ENCODE data around the gene INF2. TPM values are rescaled to one million over a fixed set of nuclear protein-coding genes. Genes with fewer than 3 reads are reported as not detected.

The INF2 gene
- total RNA-seq, 1 donor from 2014 or later, result 92.3 TPM

DNA sequence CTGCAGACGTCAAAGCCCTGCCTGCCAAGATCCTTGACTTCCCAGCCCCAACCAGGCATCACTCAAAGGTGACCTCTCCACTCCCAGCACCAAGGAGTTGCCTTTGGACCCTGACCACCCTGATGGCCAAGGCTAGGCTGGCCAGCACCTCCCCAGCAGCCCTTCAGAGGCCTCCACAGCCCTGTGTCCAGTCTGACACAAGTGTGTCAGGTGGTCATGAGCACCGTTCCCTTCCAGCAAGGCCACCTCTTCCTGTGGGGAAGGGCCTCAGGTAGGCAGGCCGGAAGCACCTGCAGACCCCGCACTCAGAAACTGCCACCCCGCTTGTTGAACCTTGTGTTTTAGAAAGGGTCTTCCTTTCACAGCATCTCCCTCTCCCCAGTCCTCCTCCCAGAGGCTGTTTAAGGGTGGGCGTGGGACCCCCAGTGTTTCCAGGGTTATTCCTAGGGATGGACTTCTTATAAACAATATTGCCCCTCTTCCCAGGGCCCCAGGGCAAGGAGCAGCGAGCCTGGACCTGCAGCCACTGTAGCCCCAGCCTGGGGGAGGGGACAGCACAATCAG, 13.2 kb upstream of the INF2 start:
- peaks cover 10% of the 10 kb centered on the region for H3K9me3 Mint-ChIP-seq
- DNase-seq, result no peak
- H3K27ac Mint-ChIP-seq, result no peak overlapping the region
- H3K27me3 Mint-ChIP-seq, result peaks cover 16% of the 10 kb centered on the region
- no peaks in the 10 kb centered on the region for H3K36me3 Mint-ChIP-seq (ENCODE audit: low read depth)
- intact Hi-C loops (cut with micrococcal nuclease), result no loop called here
- no peak overlapping the region for H3K4me3 Mint-ChIP-seq
- peaks cover 26% of the 10 kb centered on the region for H3K4me1 Mint-ChIP-seq

DNA sequence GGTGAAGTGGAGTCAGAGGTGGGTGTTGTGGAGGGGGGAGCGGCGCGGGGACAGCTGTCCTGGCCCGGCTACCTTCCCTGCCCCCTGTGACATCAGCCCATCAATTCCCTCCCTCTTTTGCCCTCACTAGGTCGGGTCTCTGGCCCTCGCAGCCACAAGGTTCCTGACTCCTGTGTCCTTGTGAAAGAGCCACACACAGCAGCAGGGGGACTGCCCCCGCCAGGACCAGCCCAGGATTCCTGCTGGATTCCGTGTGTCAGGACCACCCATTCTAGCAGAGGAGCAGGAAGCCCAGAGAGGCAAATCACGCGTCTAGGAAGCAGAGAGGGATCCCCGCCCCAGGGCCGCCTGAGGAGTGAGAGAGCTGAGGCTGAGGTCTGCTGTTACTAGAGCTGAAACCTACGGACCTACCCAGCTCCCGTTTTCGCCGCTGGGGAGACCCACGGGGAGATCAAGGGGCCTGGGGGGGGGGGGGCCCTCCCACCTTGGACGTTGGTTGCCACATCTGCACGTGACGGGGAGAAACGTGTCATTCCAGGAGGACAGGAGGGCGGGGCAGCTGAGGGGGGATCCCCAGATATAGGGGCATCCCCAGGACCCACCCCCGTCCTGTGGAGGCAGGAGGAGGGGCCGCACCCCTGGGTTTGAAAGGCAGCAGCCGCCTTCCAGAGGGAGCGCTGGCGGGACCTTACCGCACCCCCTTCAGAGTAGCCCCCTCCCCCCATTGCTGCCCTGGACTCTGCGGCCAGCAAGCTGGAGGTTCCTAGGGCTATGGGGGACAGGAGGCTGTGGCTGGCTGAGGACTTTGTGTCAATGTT, 12.5 kb upstream of the INF2 start:
- intact Hi-C loops (cut with micrococcal nuclease), result loop anchor here (1.0 kb wide), 1 partner anchor 12 kb away; the partner anchor contains the start of gene INF2
- peak overlapping the region; percentile 85 for H3K27ac Mint-ChIP-seq
- peaks cover 16% of the 10 kb centered on the region for H3K27me3 Mint-ChIP-seq
- peak; percentile 77 for DNase-seq
- peaks cover 26% of the 10 kb centered on the region for H3K4me1 Mint-ChIP-seq
- no peaks in the 10 kb centered on the region for H3K36me3 Mint-ChIP-seq (ENCODE audit: low read depth)
- H3K9me3 Mint-ChIP-seq, result peaks cover 10% of the 10 kb centered on the region
- peak overlapping the region; percentile 77 for H3K4me3 Mint-ChIP-seq

- intact Hi-C loops (cut with micrococcal nuclease), result loop anchor here (1.0 kb wide), 1 partner anchor 12 kb away; the partner anchor contains the start of gene INF2
- peaks cover 16% of the 10 kb centered on the region for H3K27me3 Mint-ChIP-seq
- no peaks in the 10 kb centered on the region for H3K36me3 Mint-ChIP-seq (ENCODE audit: low read depth)
- peaks cover 10% of the 10 kb centered on the region for H3K9me3 Mint-ChIP-seq
- peak overlapping the region; percentile 77 for H3K4me3 Mint-ChIP-seq
- peak overlapping the region; percentile 85 for H3K27ac Mint-ChIP-seq
- peak; percentile 92 for DNase-seq
- peaks cover 26% of the 10 kb centered on the region for H3K4me1 Mint-ChIP-seq
These were observed 11.7 kb upstream of the INF2 start for GRCh38 chr14:104677512-104678332.

DNA sequence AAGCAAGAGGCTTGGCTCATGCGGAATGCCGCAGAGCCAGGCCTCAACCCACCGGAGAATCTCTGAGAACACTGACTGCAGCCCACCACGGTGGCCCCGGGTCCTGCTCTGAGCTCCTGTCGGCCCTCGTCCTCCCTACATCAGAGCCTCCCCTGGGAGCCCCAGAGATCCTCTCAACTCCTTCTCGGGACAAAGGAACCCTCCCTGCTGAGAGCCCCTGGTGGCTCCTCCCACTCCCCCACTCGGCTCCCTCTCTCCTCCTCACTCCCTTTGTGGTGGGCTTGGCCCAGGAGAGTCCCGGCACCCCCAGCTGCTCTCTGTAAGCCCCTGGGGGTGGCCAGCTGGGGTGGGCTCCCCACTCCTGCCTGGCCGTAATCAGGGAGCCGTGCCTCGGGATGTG, 11.1 kb upstream of the INF2 start:
- H3K27ac Mint-ChIP-seq, result peak overlapping the region; percentile 85

GRCh38 chr14:104678901-104679705, 10.3 kb upstream of the INF2 start:
- H3K27ac Mint-ChIP-seq, result peak overlapping the region; percentile 85
- H3K27me3 Mint-ChIP-seq, result peaks cover 13% of the 10 kb centered on the region
- intact Hi-C loops (cut with micrococcal nuclease), result no loop called here
- H3K9me3 Mint-ChIP-seq, result peaks cover 10% of the 10 kb centered on the region
- DNase-seq, result no peak
- peaks cover 22% of the 10 kb centered on the region for H3K4me1 Mint-ChIP-seq
- H3K4me3 Mint-ChIP-seq, result peak overlapping the region; percentile 77
- no peaks in the 10 kb centered on the region for H3K36me3 Mint-ChIP-seq (ENCODE audit: low read depth)

More for the DNA sequence above, 11.1 kb upstream of the INF2 start:
- no peak for DNase-seq
- H3K36me3 Mint-ChIP-seq (ENCODE audit: low read depth), result no peaks in the 10 kb centered on the region
- intact Hi-C loops (cut with micrococcal nuclease), result no loop called here
- H3K4me3 Mint-ChIP-seq, result peak overlapping the region; percentile 77
- peaks cover 26% of the 10 kb centered on the region for H3K4me1 Mint-ChIP-seq
- peaks cover 16% of the 10 kb centered on the region for H3K27me3 Mint-ChIP-seq
- peaks cover 10% of the 10 kb centered on the region for H3K9me3 Mint-ChIP-seq

GRCh38 chr14:104680056-104680805, 9.2 kb upstream of the INF2 start:
- Mint-ChIP-seq H3K4me1 (peaks cover 22% of the 10 kb centered on the region), H3K36me3 (ENCODE audit: low read depth) (peaks cover under 1% of the 10 kb centered on the region), H3K4me3 (no peak overlapping the region), H3K27ac (peak overlapping the region; percentile 11), H3K27me3 (peaks cover 7% of the 10 kb centered on the region), H3K9me3 (peaks cover 5% of the 10 kb centered on the region)
- no peak for DNase-seq
- intact Hi-C loops (cut with micrococcal nuclease), result no loop called here

DNA sequence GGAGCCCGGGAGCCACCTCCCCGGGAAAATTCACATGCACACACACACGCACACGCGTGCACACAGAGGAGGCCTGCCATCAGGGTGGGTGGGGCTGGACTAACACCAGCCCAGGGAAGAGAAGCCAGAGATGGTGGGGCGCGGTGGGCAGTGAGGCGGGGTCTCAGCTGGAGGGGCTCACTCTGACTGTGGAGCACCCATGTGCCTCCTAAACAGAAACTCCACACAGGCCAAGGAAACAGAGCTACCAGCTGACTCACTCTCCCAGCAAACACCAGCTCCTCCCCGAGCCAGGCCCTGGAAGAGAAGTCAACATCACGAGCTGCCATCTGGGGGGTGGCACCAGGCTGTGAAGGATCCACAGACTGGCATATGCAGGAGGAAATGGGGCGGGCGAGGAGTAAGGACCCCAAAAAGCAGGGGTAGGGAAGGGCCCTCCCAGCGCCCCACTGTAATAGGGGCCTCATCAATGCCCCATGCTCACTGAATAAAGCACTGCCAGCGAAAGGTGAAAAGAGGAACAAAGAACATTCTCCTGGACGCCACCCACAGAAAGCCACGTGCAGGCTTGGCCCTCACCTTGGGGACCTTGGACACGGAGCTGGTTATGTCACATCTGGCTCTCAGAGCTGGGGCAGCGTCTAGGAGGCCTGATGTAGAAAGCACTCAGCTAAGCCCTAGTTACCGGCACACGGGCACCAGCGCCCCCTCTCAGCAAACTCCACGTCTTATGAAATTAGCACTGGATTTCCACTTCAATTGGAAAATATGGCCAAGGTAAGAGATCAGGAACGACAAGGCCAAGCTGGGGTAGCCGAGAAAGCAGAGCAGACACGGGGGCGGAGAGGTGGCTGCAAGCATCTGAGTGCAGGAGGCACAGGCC, 8.4 kb upstream of the INF2 start:
- H3K4me1 Mint-ChIP-seq, result peaks cover 23% of the 10 kb centered on the region
- peaks cover 3% of the 10 kb centered on the region for H3K27me3 Mint-ChIP-seq
- no peak overlapping the region for H3K27ac Mint-ChIP-seq
- no peak for DNase-seq
- H3K9me3 Mint-ChIP-seq, result no peaks in the 10 kb centered on the region
- peaks cover 2% of the 10 kb centered on the region for H3K36me3 Mint-ChIP-seq (ENCODE audit: low read depth)
- intact Hi-C loops (cut with micrococcal nuclease), result no loop called here
- H3K4me3 Mint-ChIP-seq, result no peak overlapping the region

DNA sequence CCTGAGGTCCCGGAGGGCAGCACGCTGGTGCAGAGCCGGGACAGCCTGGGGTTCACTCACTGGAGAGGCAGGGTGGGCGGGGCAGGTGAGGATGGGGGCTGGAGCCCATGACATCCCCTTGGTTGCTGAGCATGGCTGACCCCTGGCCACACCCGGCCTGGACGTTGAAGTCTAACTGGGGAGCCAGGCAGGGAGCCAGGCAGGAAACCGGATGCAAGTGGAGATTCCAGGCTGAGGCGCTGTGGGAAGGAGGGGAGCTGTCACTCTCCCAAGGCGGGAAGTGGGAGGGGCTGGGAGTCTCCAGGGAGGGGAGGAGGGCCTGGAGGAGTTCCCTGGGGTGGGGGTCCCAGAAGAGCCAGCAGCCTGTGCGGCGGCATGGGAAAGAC, 7.7 kb upstream of the INF2 start:
- no peak overlapping the region for H3K4me3 Mint-ChIP-seq
- no peak for DNase-seq
- no peaks in the 10 kb centered on the region for H3K9me3 Mint-ChIP-seq
- peaks cover 3% of the 10 kb centered on the region for H3K36me3 Mint-ChIP-seq (ENCODE audit: low read depth)
- H3K27ac Mint-ChIP-seq, result no peak overlapping the region
- intact Hi-C loops (cut with micrococcal nuclease), result no loop called here
- H3K27me3 Mint-ChIP-seq, result peaks cover 2% of the 10 kb centered on the region
- peaks cover 27% of the 10 kb centered on the region for H3K4me1 Mint-ChIP-seq

DNA sequence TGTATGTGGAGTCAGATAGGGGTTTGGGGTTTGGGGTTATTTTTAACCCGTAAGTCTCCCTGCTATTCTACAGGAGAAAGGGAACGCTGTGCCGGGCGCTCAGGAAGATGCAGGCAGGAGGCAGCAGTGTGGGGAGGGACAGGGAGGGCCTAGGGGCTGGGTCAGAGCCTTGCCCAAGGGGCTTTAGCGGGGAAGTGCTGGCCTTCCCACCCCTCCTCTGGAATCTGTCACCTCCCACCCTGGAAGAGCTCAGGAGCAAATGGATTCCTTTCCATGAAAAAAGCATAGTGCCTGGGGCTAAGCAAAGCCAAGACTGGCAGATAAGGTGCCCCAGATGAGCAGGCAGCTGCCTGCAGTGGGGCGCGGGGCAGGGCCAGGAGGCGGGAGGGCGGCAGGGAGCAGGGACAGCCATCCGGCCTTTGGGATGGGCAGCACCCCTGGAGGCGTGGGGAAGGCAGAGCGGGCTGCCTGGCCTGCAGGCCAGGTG, 7.3 kb upstream of the INF2 start:
- no peak overlapping the region for H3K4me3 Mint-ChIP-seq
- peaks cover 28% of the 10 kb centered on the region for H3K4me1 Mint-ChIP-seq
- intact Hi-C loops (cut with micrococcal nuclease), result no loop called here
- no peak overlapping the region for H3K27ac Mint-ChIP-seq
- H3K36me3 Mint-ChIP-seq (ENCODE audit: low read depth), result peaks cover 3% of the 10 kb centered on the region
- H3K27me3 Mint-ChIP-seq, result peaks cover 2% of the 10 kb centered on the region
- DNase-seq, result no peak
- H3K9me3 Mint-ChIP-seq, result no peaks in the 10 kb centered on the region

DNA sequence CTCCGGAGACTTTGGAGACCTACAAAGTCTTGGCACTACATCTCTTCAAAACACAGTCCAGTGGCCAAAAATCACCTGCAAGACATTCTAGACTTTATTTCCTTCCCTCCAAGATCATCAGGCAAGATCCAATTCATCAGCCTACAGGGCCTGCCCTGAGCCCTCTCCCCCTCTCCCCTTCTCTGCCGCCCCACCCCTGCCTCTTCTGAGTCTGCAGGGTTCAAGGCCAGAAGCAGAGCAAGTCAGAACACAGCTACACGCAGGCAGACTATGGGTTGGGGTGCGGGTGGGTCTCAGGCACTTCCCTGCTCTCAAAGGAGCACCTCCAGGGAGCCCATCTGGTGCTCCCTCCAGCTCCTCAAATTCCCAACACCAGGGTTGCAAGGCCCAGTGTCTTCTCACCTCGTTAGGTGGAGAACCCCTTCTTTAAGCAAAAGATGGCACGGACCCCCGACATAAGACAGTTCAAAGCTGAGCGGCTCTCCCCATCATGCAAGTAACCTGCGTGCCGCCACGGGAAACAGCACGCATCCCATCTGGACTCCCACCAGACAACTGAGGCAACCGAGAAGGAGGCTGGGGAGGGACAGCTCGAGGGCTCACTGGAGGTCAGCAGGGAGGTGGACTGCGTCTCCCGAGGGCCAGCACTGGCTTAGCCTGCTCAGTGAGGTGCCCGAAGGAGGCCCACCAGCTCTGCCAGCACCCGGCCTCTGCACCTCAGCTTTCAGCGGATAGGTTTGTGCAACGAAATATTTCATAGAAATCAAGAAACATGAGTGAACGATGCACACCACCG, 5.6 kb upstream of the INF2 start:
- Mint-ChIP-seq H3K27ac (no peak overlapping the region), H3K4me1 (peaks cover 30% of the 10 kb centered on the region), H3K4me3 (no peak overlapping the region), H3K9me3 (no peaks in the 10 kb centered on the region), H3K36me3 (ENCODE audit: low read depth) (peaks cover 3% of the 10 kb centered on the region), H3K27me3 (peaks cover 2% of the 10 kb centered on the region)
- intact Hi-C loops (cut with micrococcal nuclease), result no loop called here
- DNase-seq, result no peak

GRCh38 chr14:104684449-104684821, 5.0 kb upstream of the INF2 start:
- Mint-ChIP-seq H3K9me3 (no peaks in the 10 kb centered on the region), H3K36me3 (ENCODE audit: low read depth) (peaks cover 3% of the 10 kb centered on the region), H3K27me3 (peaks cover 2% of the 10 kb centered on the region), H3K4me3 (no peak overlapping the region), H3K27ac (no peak overlapping the region), H3K4me1 (peaks cover 30% of the 10 kb centered on the region)
- no peak for DNase-seq
- intact Hi-C loops (cut with micrococcal nuclease), result no loop called here

Measured in activated CD4-positive, alpha-beta T cell treated with anti-CD3 and anti-CD28 coated beads, Interleukin-2, amount 10 ng/mL, durations not matched to agents 24 days and 14 days (primary cell).